Measurements from ENCODE around the gene DIMT1. TPM values are rescaled to one million over a fixed set of nuclear protein-coding genes. Genes with fewer than 3 reads are reported as not detected.

Gene DIMT1
- total RNA-seq, 1 experiment from 2014 or later = 43.5 TPM

DNA sequence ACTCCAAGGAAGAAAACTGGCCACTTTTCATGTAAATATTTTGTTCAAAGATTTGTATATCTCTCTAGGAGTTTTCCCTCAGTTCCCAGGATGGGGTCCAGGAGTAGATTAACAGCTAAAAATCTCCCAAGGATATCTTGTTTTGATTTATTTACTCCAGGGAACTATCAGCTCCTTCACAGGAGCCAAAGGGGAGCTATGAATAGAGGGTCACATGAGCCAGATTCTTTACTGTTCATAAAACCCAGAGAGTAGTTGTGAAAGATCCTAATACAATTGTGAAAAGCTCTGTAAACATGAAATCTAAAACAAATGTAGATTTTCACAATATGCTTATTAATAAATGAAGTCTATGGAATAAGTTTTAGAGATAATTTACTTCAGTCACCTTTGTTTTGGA, 16.9 kb downstream of the DIMT1 start (continued):
- TF ChIP-seq, protein P1, sequence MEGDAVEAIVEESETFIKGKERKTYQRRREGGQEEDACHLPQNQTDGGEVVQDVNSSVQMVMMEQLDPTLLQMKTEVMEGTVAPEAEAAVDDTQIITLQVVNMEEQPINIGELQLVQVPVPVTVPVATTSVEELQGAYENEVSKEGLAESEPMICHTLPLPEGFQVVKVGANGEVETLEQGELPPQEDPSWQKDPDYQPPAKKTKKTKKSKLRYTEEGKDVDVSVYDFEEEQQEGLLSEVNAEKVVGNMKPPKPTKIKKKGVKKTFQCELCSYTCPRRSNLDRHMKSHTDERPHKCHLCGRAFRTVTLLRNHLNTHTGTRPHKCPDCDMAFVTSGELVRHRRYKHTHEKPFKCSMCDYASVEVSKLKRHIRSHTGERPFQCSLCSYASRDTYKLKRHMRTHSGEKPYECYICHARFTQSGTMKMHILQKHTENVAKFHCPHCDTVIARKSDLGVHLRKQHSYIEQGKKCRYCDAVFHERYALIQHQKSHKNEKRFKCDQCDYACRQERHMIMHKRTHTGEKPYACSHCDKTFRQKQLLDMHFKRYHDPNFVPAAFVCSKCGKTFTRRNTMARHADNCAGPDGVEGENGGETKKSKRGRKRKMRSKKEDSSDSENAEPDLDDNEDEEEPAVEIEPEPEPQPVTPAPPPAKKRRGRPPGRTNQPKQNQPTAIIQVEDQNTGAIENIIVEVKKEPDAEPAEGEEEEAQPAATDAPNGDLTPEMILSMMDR (IDR thresholded peaks at IDR 0.05 in 2 of 3, conservative IDR thresholded peaks at IDR 0.05 in 1 of 3; ENCODE audit: borderline replicate concordance in 1 of 3, insufficient read depth in 1 of 3, low read depth in 2 of 3, low read length in 2 of 3) = no peak
- TF ChIP-seq RAD21 (IDR thresholded peaks at IDR 0.05; ENCODE audit: low read depth) = no peak

DNA sequence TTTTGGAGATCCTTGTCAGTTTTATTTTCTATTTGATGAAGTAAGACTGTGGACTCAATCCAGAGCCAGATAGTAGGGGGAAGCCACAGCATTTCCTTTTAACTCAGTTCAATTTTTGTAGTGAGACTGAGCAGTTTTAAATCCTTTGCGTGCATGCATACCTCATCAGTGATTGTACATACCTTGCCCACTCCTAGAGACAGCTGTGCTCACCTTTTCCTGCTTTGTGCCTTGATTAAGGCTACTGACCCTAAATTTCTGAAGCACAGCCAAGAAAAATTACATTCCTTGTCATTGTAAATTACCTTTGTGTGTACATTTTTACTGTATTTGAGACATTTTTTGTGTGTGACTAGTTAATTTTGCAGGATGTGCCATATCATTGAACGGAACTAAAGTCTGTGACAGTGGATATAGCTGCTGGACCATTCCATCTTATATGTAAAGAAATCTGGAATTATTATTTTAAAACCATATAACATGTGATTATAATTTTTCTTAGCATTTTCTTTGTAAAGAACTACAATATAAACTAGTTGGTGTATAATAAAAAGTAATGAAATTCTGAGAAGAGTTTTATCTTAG, 17.8 kb downstream of the DIMT1 start:
- ATAC-seq (no peak; the same call in 1 of the 2 replicates), DNase-seq (ENCODE audit: low read depth, low spot score) (no peak)
- RAD21 ChIA-PET (ENCODE audit: low non-redundant PET in 1 of 2, low total read pairs in 2 of 2, uncharacterized antibody in 2 of 2, unreplicated experiment in 2 of 2) = no interaction called here
- Histone ChIP-seq H3K4me1 (ENCODE audit: control insufficient read depth in 1 of 2, insufficient read depth in 2 of 2, low read length in 2 of 2) (no peaks in the 10 kb centered on the region), H3K9me3 (ENCODE audit: control insufficient read depth in 1 of 2, insufficient read depth in 1 of 2, low read depth in 1 of 2, low read length in 2 of 2) (no peaks in the 10 kb centered on the region), H3K4me3 (replicated peaks in 1 of 2; ENCODE audit: low read depth in 1 of 2, low read length in 2 of 2) (no peak overlapping the region), H3K9me2 (ENCODE audit: insufficient read depth) (no peaks in the 10 kb centered on the region), H3K27ac (ENCODE audit: low read depth, low read length) (no peak overlapping the region), H3K36me3 (ENCODE audit: control insufficient read depth in 1 of 2, insufficient read depth in 2 of 2, low read length in 2 of 2) (peaks cover 36 to 42% of the 10 kb centered on the region in 2 experiments; a peak in 3 of 4 replicates), H3K9ac (ENCODE audit: low read length) (no peak overlapping the region), H4K20me1 (ENCODE audit: insufficient read depth) (0 out of 2 replicates have a peak, but pooled peaks cover 4% of the 10 kb centered on the region), H2AFZ (ENCODE audit: low read depth, low read length, poor library complexity, severe bottlenecking) (no peak overlapping the region), H3K4me2 (ENCODE audit: low read length) (no peak overlapping the region), H3K27me3 (ENCODE audit: insufficient read depth, low read length) (no peaks in the 10 kb centered on the region), H3K79me2 (ENCODE audit: insufficient read depth, low read length) (no peaks in the 10 kb centered on the region; the same call in 1 of the 2 replicates)
- CTCF ChIA-PET = no interaction called here
- POLR2A ChIA-PET = interaction anchor here (3.1 kb wide), 1 partner anchor 18 kb away, joined by 8 read pairs; the partner anchor contains the start of gene DIMT1
- TSS peak; percentile 21 for BruUV-seq (replicated peaks)
- TF ChIP-seq, protein P2, sequence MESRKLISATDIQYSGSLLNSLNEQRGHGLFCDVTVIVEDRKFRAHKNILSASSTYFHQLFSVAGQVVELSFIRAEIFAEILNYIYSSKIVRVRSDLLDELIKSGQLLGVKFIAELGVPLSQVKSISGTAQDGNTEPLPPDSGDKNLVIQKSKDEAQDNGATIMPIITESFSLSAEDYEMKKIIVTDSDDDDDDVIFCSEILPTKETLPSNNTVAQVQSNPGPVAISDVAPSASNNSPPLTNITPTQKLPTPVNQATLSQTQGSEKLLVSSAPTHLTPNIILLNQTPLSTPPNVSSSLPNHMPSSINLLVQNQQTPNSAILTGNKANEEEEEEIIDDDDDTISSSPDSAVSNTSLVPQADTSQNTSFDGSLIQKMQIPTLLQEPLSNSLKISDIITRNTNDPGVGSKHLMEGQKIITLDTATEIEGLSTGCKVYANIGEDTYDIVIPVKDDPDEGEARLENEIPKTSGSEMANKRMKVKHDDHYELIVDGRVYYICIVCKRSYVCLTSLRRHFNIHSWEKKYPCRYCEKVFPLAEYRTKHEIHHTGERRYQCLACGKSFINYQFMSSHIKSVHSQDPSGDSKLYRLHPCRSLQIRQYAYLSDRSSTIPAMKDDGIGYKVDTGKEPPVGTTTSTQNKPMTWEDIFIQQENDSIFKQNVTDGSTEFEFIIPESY (IDR thresholded peaks at IDR 0.05; ENCODE audit: extremely low read depth, insufficient replicate concordance, low read length) = no peak
- TF ChIP-seq JUND (IDR thresholded peaks at IDR 0.05) (no peak), YY1 (IDR thresholded peaks at IDR 0.05; ENCODE audit: extremely low read depth, insufficient replicate concordance, low read depth, low read length) (no peak), SP1 (IDR thresholded peaks at IDR 0.05; ENCODE audit: low read depth) (no peak), CBX3 (IDR thresholded peaks at IDR 0.05; ENCODE audit: low read depth) (no peak)
- intact Hi-C loops (cut with micrococcal nuclease) = no loop called here
